ENCODE data around the gene SHFL. TPM values are rescaled to one million over a fixed set of nuclear protein-coding genes. Genes with fewer than 3 reads are reported as not detected.

SHFL gene
- total RNA-seq, 1 donor: 28.0 TPM

- Histone ChIP-seq H3K9me3 (ENCODE audit: low read depth, low read length) (no peaks in the 10 kb centered on the region), H3K4me3 (ENCODE audit: low read length) (no peak overlapping the region), H3K27me3 (ENCODE audit: insufficient read depth, low read length) (no peaks in the 10 kb centered on the region), H3K4me1 (ENCODE audit: insufficient read depth, low read length) (peaks cover 35% of the 10 kb centered on the region)
Observed at GRCh38 chr19:10126213-10126639, 40.1 kb downstream of the SHFL start.

GRCh38 chr19:10132905-10133304, 46.8 kb downstream of the SHFL start:
- no peaks in the 10 kb centered on the region for H3K27me3 ChIP-seq (ENCODE audit: insufficient read depth, low read length)
- no peak overlapping the region for H3K4me3 ChIP-seq (ENCODE audit: low read length)
- H3K9me3 ChIP-seq (ENCODE audit: low read depth, low read length): no peaks in the 10 kb centered on the region
- H3K4me1 ChIP-seq (ENCODE audit: insufficient read depth, low read length): peaks cover 3% of the 10 kb centered on the region

GRCh38 chr19:10133596-10133995, 47.5 kb downstream of the SHFL start:
- no peak overlapping the region for H3K4me3 ChIP-seq (ENCODE audit: low read length)
- H3K27me3 ChIP-seq (ENCODE audit: insufficient read depth, low read length): no peaks in the 10 kb centered on the region
- H3K4me1 ChIP-seq (ENCODE audit: insufficient read depth, low read length): peaks cover 3% of the 10 kb centered on the region
- H3K9me3 ChIP-seq (ENCODE audit: low read depth, low read length): no peaks in the 10 kb centered on the region

GRCh38 chr19:10134040-10134439, 47.9 kb downstream of the SHFL start:
- H3K4me3 ChIP-seq (ENCODE audit: low read length): no peak overlapping the region
- no peaks in the 10 kb centered on the region for H3K9me3 ChIP-seq (ENCODE audit: low read depth, low read length)
- H3K4me1 ChIP-seq (ENCODE audit: insufficient read depth, low read length): peaks cover 3% of the 10 kb centered on the region
- no peaks in the 10 kb centered on the region for H3K27me3 ChIP-seq (ENCODE audit: insufficient read depth, low read length)

GRCh38 chr19:10135551-10136334, 49.6 kb downstream of the SHFL start:
- H3K4me3 ChIP-seq (ENCODE audit: low read length): no peak overlapping the region

GRCh38 chr19:10136936-10137335, 50.8 kb downstream of the SHFL start:
- H3K27me3 ChIP-seq (ENCODE audit: insufficient read depth, low read length): no peaks in the 10 kb centered on the region
- peaks cover 7% of the 10 kb centered on the region for H3K4me1 ChIP-seq (ENCODE audit: insufficient read depth, low read length)
- no peaks in the 10 kb centered on the region for H3K9me3 ChIP-seq (ENCODE audit: low read depth, low read length)
- no peak overlapping the region for H3K4me3 ChIP-seq (ENCODE audit: low read length)

More at GRCh38 chr19:10135551-10136334, 49.6 kb downstream of the SHFL start:
- Histone ChIP-seq H3K4me1 (ENCODE audit: insufficient read depth, low read length) (peaks cover 3% of the 10 kb centered on the region), H3K9me3 (ENCODE audit: low read depth, low read length) (no peaks in the 10 kb centered on the region), H3K27me3 (ENCODE audit: insufficient read depth, low read length) (no peaks in the 10 kb centered on the region)

- no peaks in the 10 kb centered on the region for H3K9me3 ChIP-seq (ENCODE audit: low read depth, low read length)
- no peak overlapping the region for H3K4me3 ChIP-seq (ENCODE audit: low read length)
- H3K27me3 ChIP-seq (ENCODE audit: insufficient read depth, low read length): no peaks in the 10 kb centered on the region
- peaks cover 15% of the 10 kb centered on the region for H3K4me1 ChIP-seq (ENCODE audit: insufficient read depth, low read length)
Observed at GRCh38 chr19:10137751-10138682, 51.9 kb downstream of the SHFL start.

- H3K4me3 ChIP-seq (ENCODE audit: low read length): no peak overlapping the region
- peaks cover 26% of the 10 kb centered on the region for H3K4me1 ChIP-seq (ENCODE audit: insufficient read depth, low read length)
Observed at GRCh38 chr19:10138879-10139795, 53.0 kb downstream of the SHFL start.

GRCh38 chr19:10139952-10140351, 53.8 kb downstream of the SHFL start:
- H3K4me1 ChIP-seq (ENCODE audit: insufficient read depth, low read length): peaks cover 30% of the 10 kb centered on the region
- no peak overlapping the region for H3K4me3 ChIP-seq (ENCODE audit: low read length)
- H3K27me3 ChIP-seq (ENCODE audit: insufficient read depth, low read length): no peaks in the 10 kb centered on the region
- H3K9me3 ChIP-seq (ENCODE audit: low read depth, low read length): no peaks in the 10 kb centered on the region

More at GRCh38 chr19:10138879-10139795, 53.0 kb downstream of the SHFL start:
- H3K27me3 ChIP-seq (ENCODE audit: insufficient read depth, low read length): no peaks in the 10 kb centered on the region
- no peaks in the 10 kb centered on the region for H3K9me3 ChIP-seq (ENCODE audit: low read depth, low read length)

GRCh38 chr19:10141479-10141878, 55.4 kb downstream of the SHFL start:
- H3K27me3 ChIP-seq (ENCODE audit: insufficient read depth, low read length): no peaks in the 10 kb centered on the region
- no peaks in the 10 kb centered on the region for H3K9me3 ChIP-seq (ENCODE audit: low read depth, low read length)
- H3K4me3 ChIP-seq (ENCODE audit: low read length): no peak overlapping the region
- peaks cover 30% of the 10 kb centered on the region for H3K4me1 ChIP-seq (ENCODE audit: insufficient read depth, low read length)

GRCh38 chr19:10141973-10142372, 55.9 kb downstream of the SHFL start:
- no peaks in the 10 kb centered on the region for H3K27me3 ChIP-seq (ENCODE audit: insufficient read depth, low read length)
- H3K4me3 ChIP-seq (ENCODE audit: low read length): no peak overlapping the region
- H3K4me1 ChIP-seq (ENCODE audit: insufficient read depth, low read length): peaks cover 30% of the 10 kb centered on the region
- no peaks in the 10 kb centered on the region for H3K9me3 ChIP-seq (ENCODE audit: low read depth, low read length)

Other genes starting within 250 kb of the SHFL start
- gene OLFM2, start 149.8 kb upstream of the SHFL start, total RNA-seq: 1.3 TPM
- gene COL5A3, start 75.8 kb upstream of the SHFL start, total RNA-seq: 1.0 TPM
- 0.10 TPM for gene RDH8, start 72.8 kb upstream of the SHFL start, total RNA-seq
- 0.63 TPM for gene ANGPTL6, start 16.4 kb downstream of the SHFL start, total RNA-seq
- 31.6 TPM for gene PPAN, start 20.0 kb downstream of the SHFL start, total RNA-seq
- 8.3 TPM for gene P2RY11, start 25.4 kb downstream of the SHFL start, total RNA-seq
- gene EIF3G, start 33.6 kb downstream of the SHFL start, total RNA-seq: 286 TPM
- 53.0 TPM for gene DNMT1, start 108.6 kb downstream of the SHFL start, total RNA-seq
- 5.6 TPM for gene S1PR2, start 145.0 kb downstream of the SHFL start, total RNA-seq
- 14.9 TPM for gene MRPL4, start 165.9 kb downstream of the SHFL start, total RNA-seq
- gene ICAM1, start 184.8 kb downstream of the SHFL start, total RNA-seq: 170 TPM
- 7.9 TPM for gene ICAM4, start 200.6 kb downstream of the SHFL start, total RNA-seq
- gene ICAM5, start 203.6 kb downstream of the SHFL start, total RNA-seq: 0.42 TPM
- 1.6 TPM for gene ZGLP1, start 223.5 kb downstream of the SHFL start, total RNA-seq
- 1.5 TPM for gene FDX2, start 229.7 kb downstream of the SHFL start, total RNA-seq
- 9.6 TPM for gene RAVER1, start 247.2 kb downstream of the SHFL start, total RNA-seq

Data from mononuclear cell (primary cell).